ENCODE data around the gene LPAR3.

LPAR3 gene

DNA sequence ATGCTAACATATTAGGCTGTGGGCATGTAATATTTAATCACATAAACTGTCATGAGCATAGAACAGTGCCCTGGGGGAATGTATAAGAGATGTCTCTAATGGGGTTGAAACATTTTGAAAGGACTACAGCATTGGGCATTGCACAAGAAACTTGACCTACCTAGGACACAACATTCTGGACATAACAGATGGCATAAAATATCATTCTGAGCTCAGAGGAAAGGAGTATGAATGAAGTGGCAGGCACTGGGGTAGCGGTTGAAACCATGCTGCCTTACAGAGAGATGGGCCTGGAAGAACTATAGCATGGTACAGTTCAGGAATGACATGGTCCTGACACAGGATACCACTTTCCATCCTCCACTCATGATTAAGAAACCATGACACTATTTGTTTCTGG is 69.0 kb downstream of the LPAR3 start:
- no peak for DNase-seq

DNA sequence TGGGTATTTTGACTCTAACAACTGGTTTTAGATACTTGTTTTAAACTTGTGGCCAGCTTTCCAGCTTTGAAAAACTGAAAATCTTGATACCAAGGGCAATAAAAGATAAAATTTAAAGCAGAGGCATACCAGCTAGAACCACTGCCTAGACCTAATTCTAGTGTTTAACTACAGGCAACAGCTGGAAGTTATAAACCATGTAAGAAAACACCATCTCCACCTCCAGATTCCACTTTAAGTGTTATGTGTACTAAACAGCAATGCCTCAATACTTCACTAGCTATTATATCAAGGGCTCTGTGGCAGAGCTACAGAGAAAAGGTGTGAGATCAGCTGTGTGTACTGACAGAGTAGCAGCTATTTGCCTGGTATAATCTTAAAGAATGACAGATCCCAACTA is 69.5 kb downstream of the LPAR3 start:
- DNase-seq = no peak

DNA sequence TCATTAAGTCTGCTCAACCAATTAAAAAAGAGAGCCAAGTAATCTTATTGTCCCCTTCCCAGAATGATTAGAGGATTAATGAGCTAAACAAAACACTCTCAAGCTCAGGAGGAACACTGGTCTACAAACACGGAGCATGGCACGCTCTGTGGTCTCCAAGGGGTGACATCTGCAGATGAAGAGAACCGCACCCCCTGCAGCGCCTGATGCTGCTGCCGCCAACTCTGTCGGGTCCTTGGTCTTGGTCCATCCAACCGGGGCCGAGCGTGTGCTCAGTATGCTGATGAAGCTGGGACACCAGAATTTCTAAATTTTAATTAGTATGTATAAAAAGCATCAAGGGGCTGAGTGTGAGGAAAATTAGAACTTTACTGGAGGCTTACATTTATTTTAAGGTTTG is 82.7 kb downstream of the LPAR3 start:
- no peak for DNase-seq

- no peak for DNase-seq
Observed at GRCh38 chr1:84809023-84809422, 84.0 kb downstream of the LPAR3 start.

- DNase-seq = no peak
Observed at GRCh38 chr1:84803604-84804003, 89.4 kb downstream of the LPAR3 start.

- DNase-seq = no peak
Observed at GRCh38 chr1:84802567-84803232, 90.3 kb downstream of the LPAR3 start.

DNA sequence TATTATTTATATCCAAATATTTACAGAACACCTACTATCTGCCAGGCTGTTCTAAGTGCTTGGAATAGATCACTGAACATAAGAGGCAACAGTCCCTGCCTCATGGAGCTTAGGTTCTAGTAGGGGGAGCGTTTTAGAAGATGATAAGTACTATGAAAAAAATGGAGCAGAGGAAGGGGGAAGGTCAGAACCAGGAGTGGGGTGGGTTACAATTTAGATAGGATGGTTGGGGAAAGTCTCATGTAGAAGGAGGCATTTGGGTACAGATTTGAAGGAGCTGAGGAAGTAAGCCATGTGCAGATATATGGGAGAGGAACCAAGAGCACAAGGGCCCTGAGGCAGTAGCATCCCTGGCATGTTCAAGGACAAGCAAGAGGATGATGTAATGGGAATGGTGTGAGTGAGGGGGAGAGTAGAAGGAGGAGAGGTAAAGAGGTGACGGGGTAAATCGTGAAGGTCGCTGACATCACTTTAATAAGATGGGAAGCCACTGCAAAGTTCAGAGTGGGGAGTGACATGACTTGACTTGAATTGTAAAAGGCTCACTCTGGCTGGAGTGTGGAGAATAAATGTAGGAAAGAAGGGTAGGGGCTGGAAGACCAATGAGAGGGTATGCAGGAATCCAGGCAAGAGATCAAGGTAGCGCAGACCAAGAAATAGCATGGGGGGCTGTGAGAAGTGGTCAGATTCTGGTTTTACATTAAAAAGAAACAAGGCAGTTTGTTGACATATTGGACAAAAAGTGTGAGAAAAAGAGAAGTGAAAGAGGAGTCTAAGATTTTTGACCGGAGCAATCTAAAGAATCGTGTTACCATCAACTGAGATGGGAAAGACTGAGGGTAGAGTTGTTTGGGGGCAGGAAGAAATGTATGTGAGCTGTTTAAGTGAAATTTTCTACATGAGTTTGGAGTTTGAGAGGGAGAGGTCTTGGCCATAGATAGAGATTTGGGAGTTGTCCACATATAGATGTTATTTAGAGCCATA is 92.6 kb downstream of the LPAR3 start:
- no peak for DNase-seq

- no peak for DNase-seq
Observed at GRCh38 chr1:84797603-84798002, 95.4 kb downstream of the LPAR3 start.

- peak; percentile 37 for DNase-seq
Observed at GRCh38 chr1:84795966-84796600, 96.9 kb downstream of the LPAR3 start.

DNA sequence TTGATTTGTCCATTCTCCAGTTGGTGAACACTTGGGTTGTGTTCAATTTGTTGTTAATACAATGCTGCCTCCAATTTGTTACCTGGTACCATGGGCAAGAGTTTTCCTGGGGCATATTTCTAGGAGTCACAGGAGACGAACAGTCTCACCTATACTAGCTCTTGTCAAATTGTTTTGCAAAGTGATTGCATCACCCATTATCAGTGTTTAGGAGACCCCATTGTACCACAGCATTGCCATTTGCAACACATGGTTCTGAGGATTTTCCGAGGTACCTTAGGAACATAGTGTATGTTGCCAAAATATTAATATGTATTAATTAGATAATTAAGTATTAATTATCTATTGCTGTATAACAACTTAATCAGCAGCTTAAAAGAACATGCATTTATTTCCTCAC is 97.8 kb downstream of the LPAR3 start:
- no peak for DNase-seq

DNA sequence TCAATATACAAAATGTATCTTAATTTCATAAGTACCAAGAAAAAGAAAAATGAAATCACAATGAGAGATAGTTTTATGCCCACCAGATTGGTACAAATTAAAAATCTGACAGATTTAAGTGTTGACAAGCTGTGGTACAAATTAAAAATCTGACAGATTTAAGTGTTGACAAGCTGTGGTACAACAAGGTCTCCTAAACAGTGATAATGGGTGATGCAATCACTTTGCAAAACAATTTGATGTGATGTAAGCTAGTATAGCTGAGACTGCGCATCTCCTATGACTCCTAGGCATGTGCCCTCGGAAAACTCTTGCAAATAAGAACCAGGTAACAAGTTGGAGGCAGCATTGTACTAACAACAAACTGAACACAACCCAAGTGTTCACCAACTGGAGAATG is 100.6 kb downstream of the LPAR3 start:
- no peak for DNase-seq

- DNase-seq = no peak
Observed at GRCh38 chr1:84789014-84789413, 104.0 kb downstream of the LPAR3 start.

DNA sequence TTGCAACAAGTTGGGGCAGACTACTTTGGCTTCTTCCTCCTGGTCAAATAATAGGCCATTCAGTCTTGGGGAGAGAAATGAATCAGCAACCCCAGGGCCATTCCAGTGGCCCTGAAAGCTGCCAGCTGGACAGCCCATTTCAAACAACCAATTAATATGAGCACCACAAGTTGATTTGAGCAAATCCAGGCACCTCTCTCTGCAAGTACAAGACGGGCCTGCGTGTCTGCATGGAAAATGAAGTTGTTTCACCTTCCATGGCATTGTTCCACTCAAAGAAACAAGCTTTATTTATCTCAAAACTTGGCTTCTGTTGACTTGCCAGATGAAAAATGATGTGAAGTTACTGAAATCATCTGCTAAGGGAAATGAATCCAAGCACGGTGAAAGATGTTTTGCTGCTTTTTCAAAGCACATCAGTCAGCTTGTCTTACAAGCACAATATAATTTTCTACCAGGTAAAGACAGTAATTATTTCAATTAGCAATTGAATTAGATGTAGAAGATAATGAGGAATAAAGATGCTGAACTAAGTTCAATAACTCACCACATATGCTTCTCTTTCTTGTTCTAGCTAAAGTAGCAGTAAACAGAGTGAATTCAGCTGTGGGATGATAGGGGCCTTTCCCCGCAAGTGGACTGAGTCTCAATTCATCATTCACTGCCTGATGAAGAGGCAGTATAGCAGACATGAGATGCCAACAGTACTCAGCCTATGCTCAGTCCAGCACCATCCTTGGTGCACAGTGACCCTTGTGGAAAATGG is 107.6 kb downstream of the LPAR3 start:
- DNase-seq = no peak

GRCh38 chr1:84782881-84783280 is 110.1 kb downstream of the LPAR3 start:
- DNase-seq = no peak

DNA sequence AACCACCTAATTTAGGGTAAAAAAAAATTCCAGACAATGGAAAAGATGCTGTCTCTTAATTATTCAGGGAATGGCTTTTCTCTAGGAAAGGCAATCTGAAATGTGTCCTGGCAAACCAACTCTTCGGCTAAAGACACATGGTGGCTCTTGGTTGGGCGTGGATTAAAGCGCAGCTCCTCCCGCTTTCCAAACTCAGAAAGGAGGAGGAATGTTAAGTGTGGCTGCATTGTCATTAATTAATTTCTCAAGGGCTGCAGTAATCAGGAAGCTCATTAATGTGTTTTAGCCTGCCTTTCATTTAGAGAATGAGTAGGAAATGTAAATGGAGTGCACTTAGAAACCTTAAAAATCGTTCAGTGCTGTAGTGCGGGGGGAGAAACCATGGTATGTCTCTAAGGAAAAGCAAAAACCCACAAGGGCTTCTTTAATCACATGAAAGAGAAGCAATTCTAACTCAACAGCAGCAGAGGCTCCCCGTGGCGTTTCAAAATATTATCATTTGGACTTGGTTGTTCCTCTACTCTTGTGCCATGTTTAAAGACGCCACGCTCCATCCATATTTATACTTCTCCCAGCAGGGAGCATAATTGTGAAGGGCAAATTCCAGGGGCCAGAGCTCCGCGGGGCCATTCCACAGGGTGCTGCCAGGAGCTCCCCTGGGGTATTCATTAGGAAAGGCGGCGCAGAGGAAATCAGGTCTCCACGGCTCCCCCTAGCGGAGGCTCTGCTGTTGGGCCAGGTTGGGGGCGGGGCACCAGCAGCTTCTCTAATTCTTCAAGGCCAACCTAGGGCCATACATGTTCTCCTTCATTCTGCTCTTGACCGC is 110.8 kb downstream of the LPAR3 start:
- peak; percentile 65 for DNase-seq

DNA sequence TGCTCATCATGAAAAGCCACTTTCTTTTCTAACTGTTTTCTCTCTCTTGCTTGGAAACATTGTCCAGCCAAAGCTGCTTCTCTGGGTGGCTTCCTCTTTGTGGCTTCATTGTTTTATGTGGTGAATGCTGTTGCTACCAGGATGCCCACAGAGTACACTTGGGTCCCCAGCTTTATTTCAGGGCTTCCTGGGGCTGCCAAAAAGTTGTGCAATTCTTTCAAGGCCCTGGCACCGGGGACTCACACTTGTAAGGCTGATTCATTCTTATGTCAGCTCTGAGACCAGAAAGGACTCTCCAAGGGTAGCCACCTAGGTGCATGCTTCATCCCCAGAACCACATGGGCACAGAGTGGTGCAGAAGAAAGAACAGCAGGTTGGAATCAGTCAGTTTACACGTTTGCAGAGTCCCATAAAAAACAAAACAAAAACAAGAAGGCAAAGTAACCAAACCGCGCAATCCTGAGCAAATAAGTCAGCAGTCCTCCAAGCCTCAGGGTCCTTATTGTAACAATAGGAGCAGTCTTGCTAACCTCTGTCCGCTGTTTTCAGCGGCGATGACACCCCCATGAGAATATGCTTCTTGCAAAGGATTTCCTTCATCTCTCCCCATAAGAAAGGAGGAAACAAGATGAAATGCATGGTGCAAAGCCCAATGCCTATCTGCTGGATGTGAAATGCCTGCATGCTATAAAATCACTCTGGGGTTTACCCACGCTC is 112.8 kb downstream of the LPAR3 start:
- peak; percentile 25 for DNase-seq

- no peak for DNase-seq
Observed at GRCh38 chr1:84776639-84777038, 116.4 kb downstream of the LPAR3 start.

- DNase-seq = no peak
Observed at GRCh38 chr1:84775535-84775920, 117.5 kb downstream of the LPAR3 start.

DNA sequence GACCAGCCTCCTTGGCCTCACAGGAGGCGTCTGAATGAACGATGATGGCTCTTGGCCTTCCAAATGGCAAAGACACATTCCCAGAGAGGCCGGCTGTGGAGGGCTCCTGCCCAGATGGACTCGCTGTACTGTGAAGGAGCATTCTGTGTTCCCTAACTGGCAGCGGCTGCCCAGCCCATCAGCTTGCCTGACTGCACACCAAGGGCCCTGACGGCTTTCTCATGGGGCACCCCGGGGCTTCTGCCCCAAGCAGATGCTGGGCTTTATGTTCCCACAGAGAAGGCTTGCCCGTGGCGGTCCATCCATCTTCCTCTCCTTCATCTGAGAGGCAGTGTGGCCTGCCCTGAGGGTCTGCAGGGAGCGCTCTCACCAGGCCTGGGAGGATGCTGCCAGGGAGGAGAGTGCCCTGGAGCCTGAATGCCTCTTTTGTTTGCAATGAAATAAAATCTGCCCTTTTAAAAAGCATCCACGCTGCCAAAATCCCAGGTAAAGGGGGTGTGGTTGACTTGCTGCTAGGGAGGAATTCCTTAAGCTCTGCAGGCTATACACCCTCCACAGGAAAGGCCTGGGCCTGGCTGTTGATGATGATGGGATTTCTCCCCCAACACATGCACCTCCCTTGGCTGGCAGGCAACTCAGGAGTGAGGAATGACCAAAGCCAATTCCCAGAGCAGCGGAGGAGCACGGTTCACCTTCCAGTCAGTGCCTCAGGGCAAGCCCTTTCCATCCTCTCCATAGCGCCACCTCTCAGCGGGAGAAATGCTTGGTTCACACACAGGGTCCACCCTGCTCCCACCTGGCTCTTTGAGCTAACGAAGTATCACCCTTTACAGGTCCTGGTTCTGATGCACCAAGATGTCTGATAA is 118.1 kb downstream of the LPAR3 start:
- no peak for DNase-seq

- no peak for DNase-seq
Observed at GRCh38 chr1:84773933-84774497, 119.0 kb downstream of the LPAR3 start.

Measured in suppressor macrophage treated with lipopolysaccharide for 4 hours (primary cell).